Endodermal cell (in vitro differentiated cells): ENCODE results near the gene CNTLN. TPM values are rescaled to one million over a fixed set of nuclear protein-coding genes. Genes with fewer than 3 reads are reported as not detected.

Experiments
- DNase-seq: peaks from one replicate; pipeline ENCODE4 v3.0.0-alpha.2; 2017
- H3K27ac ChIP-seq: 2 replicates; pipeline ENCODE4 v1.5.1; 2013; ENCODE audit warnings: mild to moderate bottlenecking, low read depth, low read length, moderate library complexity
- H3K27me3 ChIP-seq: 2 replicates; pipeline ENCODE4 v1.6.1; 2013; ENCODE audit warnings: mild to moderate bottlenecking, low read length, moderate library complexity; ENCODE audit not compliant: insufficient read depth, control insufficient read depth, poor library complexity, severe bottlenecking
- H3K36me3 ChIP-seq: 2 replicates; pipeline ENCODE4 v1.7.0; 2013; ENCODE audit warnings: mild to moderate bottlenecking, low read length, moderate library complexity; ENCODE audit not compliant: control insufficient read depth, insufficient read depth
- H3K4me1 ChIP-seq: one replicate; pipeline ENCODE4 v1.7.0; 2013; ENCODE audit warnings: low read length; ENCODE audit not compliant: control insufficient read depth, insufficient read depth
- H3K4me3 ChIP-seq: 2 replicates; pipeline ENCODE4 v1.5.1; 2013; ENCODE audit warnings: mild to moderate bottlenecking, low read length, moderate library complexity
- H3K9ac ChIP-seq: 2 replicates; pipeline ENCODE4 v1.6.1; 2013; ENCODE audit warnings: mild to moderate bottlenecking, low read length, moderate library complexity; ENCODE audit not compliant: poor library complexity, severe bottlenecking; ENCODE audit errors: extremely low read depth
- H3K9me3 ChIP-seq: 2 replicates; pipeline ENCODE4 v1.6.1; 2013; ENCODE audit warnings: mild to moderate bottlenecking, low read length, moderate library complexity; ENCODE audit not compliant: control insufficient read depth
- H3K27ac Mint-ChIP-seq: 2 replicates; pipeline ENCODE4 v1.8.0; 2020; ENCODE audit warnings: mixed read lengths
- H3K27me3 Mint-ChIP-seq: 2 replicates; pipeline ENCODE4 v1.8.0; 2021; ENCODE audit warnings: mild to moderate bottlenecking, mixed read lengths; ENCODE audit not compliant: insufficient read depth
- H3K36me3 Mint-ChIP-seq: 2 replicates; pipeline ENCODE4 v1.8.0; 2020; ENCODE audit warnings: low read depth, mixed read lengths
- H3K4me1 Mint-ChIP-seq: 2 replicates; pipeline ENCODE4 v1.8.0; 2020; ENCODE audit warnings: mixed read lengths
- H3K4me3 Mint-ChIP-seq: 2 replicates; pipeline ENCODE4 v1.8.0; 2020; ENCODE audit warnings: mild to moderate bottlenecking, moderate library complexity, mixed read lengths
- H3K9me3 Mint-ChIP-seq: 2 replicates; pipeline ENCODE4 v1.8.0; 2020; ENCODE audit warnings: mild to moderate bottlenecking, mixed read lengths
- WGBS, 2 experiments: methylation state at CpG; one replicate each; pipeline versions ENCODE4 v1.1.5 to v1.1.7; 2013; ENCODE audit warnings: missing lambda C conversion rate in 2 of 2, mixed read lengths in 1 of 2; ENCODE audit not compliant: insufficient coverage in 1 of 2, insufficient read length in 1 of 2; 5-methylcytosine and 5-hydroxymethylcytosine counted together
- total RNA-seq, 2 donors: library from RNA; stranded (reverse); fragmentation: NEBNext Ultra II Directional in 1 of 2; extraction: Animal tissue kit (Norgen Biotek cat#: 25700) in 1 of 2; gene quantifications; 2 replicates in 1 of 2; 3 replicates in 1 of 2; pipeline ENCODE4 v1.2.1, GENCODE V29; 2021
- TF ChIP-seq, protein P1 (sequence below): fragments of 200-600 bp; sonication (generic); conservative IDR thresholded peaks from 2 replicates; pipeline ENCODE4 v1.5.0; 2021; ENCODE audit warnings: antibody characterized with exemption, mild to moderate bottlenecking

CNTLN gene
- total RNA-seq, 2 donors from 2014 or later = 12.4 to 13.7 TPM

DNA sequence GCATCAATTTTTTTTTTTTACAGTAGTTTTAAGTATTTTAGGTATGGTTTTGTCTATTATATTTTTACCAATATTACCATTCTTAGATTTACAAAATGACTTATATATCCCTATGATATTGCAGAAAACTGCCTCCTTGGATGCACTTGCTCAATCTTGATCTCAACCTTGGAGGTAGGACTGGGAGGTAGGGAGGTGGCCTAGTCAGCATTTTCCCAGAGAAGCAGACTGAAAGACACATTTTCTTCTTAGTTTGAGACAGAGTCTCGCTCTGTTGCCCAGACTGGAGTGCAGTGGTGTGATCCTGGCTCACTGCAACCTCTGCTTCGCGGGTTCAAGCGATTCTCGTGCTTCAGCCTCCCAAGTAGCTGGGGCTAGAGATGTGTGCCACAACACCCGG, 268.7 kb downstream of the CNTLN start:
- Mint-ChIP-seq H3K27ac (no peak overlapping the region), H3K4me1 (peaks cover 9% of the 10 kb centered on the region), H3K4me3 (no peak overlapping the region), H3K36me3 (peaks cover 6% of the 10 kb centered on the region), H3K9me3 (no peaks in the 10 kb centered on the region), H3K27me3 (no peaks in the 10 kb centered on the region)
- 95 to 100% methylated on average over 1 to 6 of the region's 6 CpGs for WGBS, 2 experiments
- peaks cover 6% of the 10 kb centered on the region for H3K4me1 ChIP-seq
- DNase-seq = no peak
- H3K27ac ChIP-seq = no peak overlapping the region
- no peaks in the 10 kb centered on the region for H3K36me3 ChIP-seq
- TF ChIP-seq, protein P1, sequence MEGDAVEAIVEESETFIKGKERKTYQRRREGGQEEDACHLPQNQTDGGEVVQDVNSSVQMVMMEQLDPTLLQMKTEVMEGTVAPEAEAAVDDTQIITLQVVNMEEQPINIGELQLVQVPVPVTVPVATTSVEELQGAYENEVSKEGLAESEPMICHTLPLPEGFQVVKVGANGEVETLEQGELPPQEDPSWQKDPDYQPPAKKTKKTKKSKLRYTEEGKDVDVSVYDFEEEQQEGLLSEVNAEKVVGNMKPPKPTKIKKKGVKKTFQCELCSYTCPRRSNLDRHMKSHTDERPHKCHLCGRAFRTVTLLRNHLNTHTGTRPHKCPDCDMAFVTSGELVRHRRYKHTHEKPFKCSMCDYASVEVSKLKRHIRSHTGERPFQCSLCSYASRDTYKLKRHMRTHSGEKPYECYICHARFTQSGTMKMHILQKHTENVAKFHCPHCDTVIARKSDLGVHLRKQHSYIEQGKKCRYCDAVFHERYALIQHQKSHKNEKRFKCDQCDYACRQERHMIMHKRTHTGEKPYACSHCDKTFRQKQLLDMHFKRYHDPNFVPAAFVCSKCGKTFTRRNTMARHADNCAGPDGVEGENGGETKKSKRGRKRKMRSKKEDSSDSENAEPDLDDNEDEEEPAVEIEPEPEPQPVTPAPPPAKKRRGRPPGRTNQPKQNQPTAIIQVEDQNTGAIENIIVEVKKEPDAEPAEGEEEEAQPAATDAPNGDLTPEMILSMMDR = no peak
- H3K27me3 ChIP-seq = no peaks in the 10 kb centered on the region
- no peaks in the 10 kb centered on the region for H3K9me3 ChIP-seq
- H3K4me3 ChIP-seq = no peak overlapping the region
- no peak overlapping the region for H3K9ac ChIP-seq

DNA sequence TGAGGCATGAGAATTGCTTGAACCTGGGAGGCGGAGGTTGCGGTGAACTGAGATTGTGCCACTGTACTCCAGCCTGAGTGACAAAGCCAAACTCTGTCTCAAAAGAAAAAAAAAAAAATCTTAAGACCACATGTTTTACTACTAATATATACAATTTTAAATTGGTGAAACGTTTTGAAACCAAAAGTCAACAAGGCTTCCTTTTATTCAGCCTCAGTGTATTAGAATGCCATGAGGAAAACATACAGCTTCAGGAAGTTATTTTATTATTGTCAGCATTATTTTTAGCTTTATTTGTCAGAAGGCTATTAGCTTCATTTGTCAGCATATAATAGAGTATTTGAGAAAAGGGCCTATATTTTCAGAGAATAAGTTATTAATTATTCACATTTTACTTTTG, 280.1 kb downstream of the CNTLN start:
- 94% methylated on average over 3 of the region's 3 CpGs; no CpG with 5 or more reads in 1 of the 2 experiments for WGBS, 2 experiments
- H3K27me3 ChIP-seq = no peaks in the 10 kb centered on the region
- no peaks in the 10 kb centered on the region for H3K36me3 ChIP-seq
- H3K36me3 Mint-ChIP-seq = peaks cover 21% of the 10 kb centered on the region
- no peaks in the 10 kb centered on the region for H3K4me1 Mint-ChIP-seq
- H3K27ac Mint-ChIP-seq = no peak overlapping the region
- no peak overlapping the region for H3K9ac ChIP-seq
- no peak overlapping the region for H3K27ac ChIP-seq
- no peaks in the 10 kb centered on the region for H3K4me1 ChIP-seq
- H3K9me3 Mint-ChIP-seq = peaks cover 10% of the 10 kb centered on the region
- no peaks in the 10 kb centered on the region for H3K27me3 Mint-ChIP-seq
- TF ChIP-seq, protein P1 = no peak
- no peak overlapping the region for H3K4me3 ChIP-seq
- DNase-seq = no peak
- peaks cover 12% of the 10 kb centered on the region for H3K9me3 ChIP-seq
- no peak overlapping the region for H3K4me3 Mint-ChIP-seq

DNA sequence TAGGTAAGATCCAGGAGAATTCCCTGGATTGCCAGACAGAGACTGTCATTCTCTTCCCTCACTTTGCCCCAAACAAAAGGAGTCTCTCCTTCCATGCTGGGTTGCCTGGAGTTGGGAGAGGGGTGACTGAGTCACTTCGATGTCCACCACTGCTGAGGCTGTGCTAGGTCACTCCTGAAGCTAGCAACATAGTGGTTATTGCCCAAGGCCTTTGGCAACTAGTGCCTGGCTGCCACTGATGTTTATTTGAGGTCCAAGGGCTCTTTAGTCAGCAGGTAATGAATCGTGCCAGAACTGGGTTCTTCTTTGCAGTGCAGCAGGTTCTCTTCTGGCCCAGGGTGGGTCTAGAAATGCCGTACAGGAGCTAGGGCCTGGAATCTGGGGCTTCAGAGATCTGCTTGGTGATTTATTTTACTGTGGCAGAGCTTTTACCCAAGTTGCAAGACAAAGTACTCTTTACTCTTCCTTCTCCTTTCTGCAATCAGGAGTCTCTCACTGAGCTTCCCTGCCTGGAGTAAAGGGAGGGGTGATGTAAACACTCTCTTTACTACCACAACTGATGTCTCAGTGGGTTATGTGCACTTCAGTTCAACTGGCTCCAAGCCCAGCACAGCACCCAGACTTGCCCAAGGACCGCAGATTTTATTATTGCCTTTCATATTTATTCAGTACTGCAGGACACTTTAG, 288.3 kb downstream of the CNTLN start:
- no peaks in the 10 kb centered on the region for H3K36me3 Mint-ChIP-seq
- H3K4me1 ChIP-seq = no peaks in the 10 kb centered on the region
- no peak overlapping the region for H3K9ac ChIP-seq
- peaks cover 1% of the 10 kb centered on the region for H3K4me1 Mint-ChIP-seq
- no peak overlapping the region for H3K27ac ChIP-seq
- TF ChIP-seq, protein P1 = no peak
- DNase-seq = no peak
- 93 to 100% methylated on average over 4 of the region's 4 CpGs for WGBS, 2 experiments
- no peaks in the 10 kb centered on the region for H3K27me3 Mint-ChIP-seq
- no peaks in the 10 kb centered on the region for H3K36me3 ChIP-seq
- no peak overlapping the region for H3K27ac Mint-ChIP-seq
- no peaks in the 10 kb centered on the region for H3K9me3 ChIP-seq
- H3K27me3 ChIP-seq = no peaks in the 10 kb centered on the region
- no peaks in the 10 kb centered on the region for H3K9me3 Mint-ChIP-seq
- H3K4me3 ChIP-seq = no peak overlapping the region
- H3K4me3 Mint-ChIP-seq = no peak overlapping the region
